GM12878 (cell line): ENCODE measurements around the gene NDNF.

Experiments used
- CBFB ChIP-seq: IDR thresholded peaks from 2 replicates; pipeline ENCODE4 v1.6.1; 2016; ENCODE audit warnings: antibody characterized with exemption, low read depth
- CUX1 ChIP-seq: IDR thresholded peaks from 2 replicates; pipeline ENCODE4 v1.6.1; 2012; ENCODE audit warnings: improper control_type of control experiment, low read depth, low read length; ENCODE audit not compliant: insufficient replicate concordance
- EP300 ChIP-seq, 2 experiments: fragments of 150-350 bp in 1 of 2; IDR thresholded peaks; 2 replicates each; pipeline ENCODE4 v1.6.1; 2011 to 2012; ENCODE audit warnings: low read depth in 2 of 2, low read length in 2 of 2, borderline replicate concordance in 1 of 2, improper control_type of control experiment in 1 of 2, inconsistent platforms in 1 of 2; ENCODE audit not compliant: control insufficient read depth in 1 of 2
- NFYB ChIP-seq: IDR thresholded peaks from 2 replicates; pipeline ENCODE4 v1.6.1; 2011; ENCODE audit warnings: low read depth, mild to moderate bottlenecking, low read length, improper control_type of control experiment, moderate library complexity; ENCODE audit not compliant: insufficient read depth
- NR2F1 ChIP-seq: fragments of 450-650 bp; conservative IDR thresholded peaks from 2 replicates; pipeline ENCODE4 v1.6.1; 2017; ENCODE audit warnings: mild to moderate bottlenecking
- POLR2A ChIP-seq: IDR thresholded peaks from 2 replicates; pipeline ENCODE4 v1.6.1; 2011; ENCODE audit warnings: low read depth, mild to moderate bottlenecking, low read length
- RAD21 ChIP-seq: IDR thresholded peaks from 2 replicates; pipeline ENCODE4 v1.6.1; 2011; ENCODE audit warnings: mild to moderate bottlenecking, low read depth, low read length, moderate library complexity; ENCODE audit not compliant: insufficient read depth
- RELA ChIP-seq: fragments of 450-650 bp; IDR thresholded peaks from 2 replicates; pipeline ENCODE4 v1.8.0; 2014; ENCODE audit warnings: borderline replicate concordance; ENCODE audit not compliant: partially characterized antibody
- SREBF2 ChIP-seq: IDR thresholded peaks from 2 replicates; pipeline ENCODE4 v1.6.1; 2012; ENCODE audit warnings: mild to moderate bottlenecking, low read length
- TARDBP ChIP-seq: IDR thresholded peaks from 2 replicates; pipeline ENCODE4 v1.6.1; 2016; ENCODE audit warnings: borderline replicate concordance
- ZBTB33 ChIP-seq: fragments of 450-650 bp; IDR thresholded peaks from 2 replicates; pipeline ENCODE4 v1.6.1; 2017; ENCODE audit warnings: mild to moderate bottlenecking
- ZNF274 ChIP-seq: IDR thresholded peaks from one replicate; pipeline ENCODE4 v1.8.0; 2011; ENCODE audit not compliant: insufficient read length, insufficient read depth
- TF ChIP-seq, protein P1 (sequence below), 3 experiments: IDR thresholded peaks in 2 of 3; conservative IDR thresholded peaks in 1 of 3; 2 replicates each; pipeline ENCODE4 v1.5.1; 2011; ENCODE audit warnings: low read depth in 3 of 3, low read length in 3 of 3, mild to moderate bottlenecking in 3 of 3, control low read depth in 2 of 3, moderate library complexity in 2 of 3, inconsistent platforms in 1 of 3, mixed read lengths in 1 of 3; ENCODE audit not compliant: control insufficient read depth in 2 of 3, insufficient read depth in 1 of 3; ENCODE audit errors: extremely low read depth in 1 of 3
- TF ChIP-seq, protein P2 (sequence below): IDR thresholded peaks from 2 replicates; pipeline ENCODE4 v1.6.1; 2012; ENCODE audit warnings: low read depth, low read length, improper control_type of control experiment

DNA sequence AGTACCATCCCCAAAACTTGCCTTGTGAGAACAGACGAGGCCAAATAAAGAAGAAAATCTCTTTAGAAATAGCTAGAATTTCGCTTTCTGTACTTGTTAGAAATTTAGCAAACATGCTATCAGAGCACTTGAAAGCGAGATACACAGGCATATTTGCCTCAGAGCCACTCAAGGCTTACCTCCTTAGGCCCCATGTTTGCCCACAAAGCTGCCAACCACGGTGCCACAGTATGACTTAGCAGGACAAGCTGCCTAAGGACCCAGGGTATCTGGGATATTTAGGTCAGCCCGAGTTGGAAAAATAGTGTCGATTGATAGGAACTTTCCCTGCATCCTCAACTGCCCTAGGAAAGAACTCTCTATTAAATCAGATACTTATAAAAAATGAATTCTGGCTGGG, 24.2 kb downstream of the NDNF start:
- TF ChIP-seq ZBTB33 (no peak), CBFB (no peak), NFYB (no peak), SREBF2 (no peak), ZNF274 (no peak), TARDBP (no peak), POLR2A (no peak), NR2F1 (no peak), EP300 (IDR thresholded peaks at IDR 0.05; ENCODE audit: borderline replicate concordance in 1 of 2, control insufficient read depth in 1 of 2, low read depth in 2 of 2, low read length in 2 of 2) (no peak), CUX1 (no peak), RELA (no peak), RAD21 (no peak)
- TF ChIP-seq, protein P1, sequence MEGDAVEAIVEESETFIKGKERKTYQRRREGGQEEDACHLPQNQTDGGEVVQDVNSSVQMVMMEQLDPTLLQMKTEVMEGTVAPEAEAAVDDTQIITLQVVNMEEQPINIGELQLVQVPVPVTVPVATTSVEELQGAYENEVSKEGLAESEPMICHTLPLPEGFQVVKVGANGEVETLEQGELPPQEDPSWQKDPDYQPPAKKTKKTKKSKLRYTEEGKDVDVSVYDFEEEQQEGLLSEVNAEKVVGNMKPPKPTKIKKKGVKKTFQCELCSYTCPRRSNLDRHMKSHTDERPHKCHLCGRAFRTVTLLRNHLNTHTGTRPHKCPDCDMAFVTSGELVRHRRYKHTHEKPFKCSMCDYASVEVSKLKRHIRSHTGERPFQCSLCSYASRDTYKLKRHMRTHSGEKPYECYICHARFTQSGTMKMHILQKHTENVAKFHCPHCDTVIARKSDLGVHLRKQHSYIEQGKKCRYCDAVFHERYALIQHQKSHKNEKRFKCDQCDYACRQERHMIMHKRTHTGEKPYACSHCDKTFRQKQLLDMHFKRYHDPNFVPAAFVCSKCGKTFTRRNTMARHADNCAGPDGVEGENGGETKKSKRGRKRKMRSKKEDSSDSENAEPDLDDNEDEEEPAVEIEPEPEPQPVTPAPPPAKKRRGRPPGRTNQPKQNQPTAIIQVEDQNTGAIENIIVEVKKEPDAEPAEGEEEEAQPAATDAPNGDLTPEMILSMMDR (IDR thresholded peaks at IDR 0.05 in 2 of 3, conservative IDR thresholded peaks at IDR 0.05 in 1 of 3; ENCODE audit: control insufficient read depth in 2 of 3, extremely low read depth in 1 of 3, insufficient read depth in 1 of 3, low read depth in 3 of 3, low read length in 3 of 3): no peak
- TF ChIP-seq, protein P2, sequence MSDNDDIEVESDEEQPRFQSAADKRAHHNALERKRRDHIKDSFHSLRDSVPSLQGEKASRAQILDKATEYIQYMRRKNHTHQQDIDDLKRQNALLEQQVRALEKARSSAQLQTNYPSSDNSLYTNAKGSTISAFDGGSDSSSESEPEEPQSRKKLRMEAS: no peak
